Kidney (tissue), 14 donors: Measurements from ENCODE around the gene COL6A2. TPM values are rescaled to one million over a fixed set of nuclear protein-coding genes. Genes with fewer than 3 reads are reported as not detected.
A peak's percentile ranks its signal among the peaks of the same experiment; 100 is the strongest.

ENCODE experiments used
- DNase-seq, 5 donors: peaks; one replicate each; pipeline ENCODE4 v3.0.0-alpha.2; 2013 to 2020
- FAIRE-seq: peaks from 2 replicates; lab custom pipeline; 2012; peaks lifted over from hg19 to GRCh38; lab: Jason Lieb, UNC
- H3K27ac ChIP-seq, 2 donors: one replicate each; pipeline ENCODE4 v1.7.0; 2013; ENCODE audit warnings: low read depth in 2 of 2, low read length in 2 of 2, inconsistent platforms in 1 of 2
- H3K27me3 ChIP-seq: one replicate; pipeline ENCODE4 v1.7.1; 2013; ENCODE audit warnings: low read length, inconsistent platforms; ENCODE audit not compliant: control insufficient read depth, insufficient read depth
- H3K36me3 ChIP-seq, 3 donors: one replicate each; pipeline versions ENCODE4 v1.7.0 to v1.7.1; 2013; ENCODE audit warnings: low read length in 3 of 3, control low read depth in 1 of 3, inconsistent platforms in 1 of 3; ENCODE audit not compliant: insufficient read depth in 3 of 3, control insufficient read depth in 2 of 3
- H3K4me1 ChIP-seq, 3 donors: one replicate each; pipeline versions ENCODE4 v1.7.0 to v1.7.1; 2013; ENCODE audit warnings: low read length in 3 of 3, inconsistent platforms in 1 of 3, low read depth in 1 of 3; ENCODE audit not compliant: control insufficient read depth in 2 of 3, insufficient read depth in 2 of 3
- H3K4me3 ChIP-seq, 3 donors: one replicate each; pipeline versions ENCODE4 v1.7.0 to v1.8.1; 2013; ENCODE audit warnings: low read length in 3 of 3, control low read depth in 1 of 3, inconsistent platforms in 1 of 3
- H3K9ac ChIP-seq, 3 donors: one replicate each; pipeline versions ENCODE4 v1.7.0 to v1.7.1; 2013; ENCODE audit warnings: low read length in 3 of 3, control low read depth in 1 of 3, inconsistent platforms in 1 of 3
- H3K9me3 ChIP-seq, 3 donors: one replicate each; pipeline versions ENCODE4 v1.7.0 to v1.7.1; 2013; ENCODE audit warnings: low read length in 3 of 3, control low read depth in 1 of 3, inconsistent platforms in 1 of 3; ENCODE audit not compliant: control insufficient read depth in 2 of 3, insufficient read depth in 1 of 3
- intact Hi-C: fragments of 100-400 bp; cut with DNase I; formaldehyde crosslinking; loops from one replicate; pipeline ENCODE4 v1.11.1; 2022
- polyA plus RNA-seq: library from polyadenylated mRNA; stranded (reverse); fragments of 350-450 nt; fragmentation: Illumina TruSeq; extraction: RNeasy Lipid Tissue Mini Kit (QIAGEN cat#74804); gene quantifications from one replicate; pipeline ENCODE4 v1.2.3, GENCODE V29; 2014; ENCODE audit warnings: low read depth, low replicate concordance; ENCODE audit not compliant: insufficient read depth
- total RNA-seq: library from RNA; stranded (reverse); fragmentation: NEBNext Ultra II Directional; extraction: Animal tissue kit (Norgen Biotek cat#: 25700); gene quantifications from one replicate; pipeline ENCODE4 v1.2.1, GENCODE V29; 2021
- TF ChIP-seq, protein P1 (sequence below): IDR thresholded peaks from 3 replicates; pipeline ENCODE4 v1.5.1; 2012; ENCODE audit warnings: mild to moderate bottlenecking, moderate library complexity, borderline replicate concordance; ENCODE audit not compliant: insufficient read depth; ENCODE audit errors: extremely low read depth
- donor health status: control.
- donor health status: control.
- donor health status: control.
- donor health status: control.
- donor health status: control.
- donor health status: DM: yes; HTN: yes; CAD: no.
- donor health status: Normal renal cell carcinoma (clear cell type).

Gene COL6A2
- total and polyA plus RNA-seq, 2 donors from 2014 or later = 52.4 to 174 TPM

DNA sequence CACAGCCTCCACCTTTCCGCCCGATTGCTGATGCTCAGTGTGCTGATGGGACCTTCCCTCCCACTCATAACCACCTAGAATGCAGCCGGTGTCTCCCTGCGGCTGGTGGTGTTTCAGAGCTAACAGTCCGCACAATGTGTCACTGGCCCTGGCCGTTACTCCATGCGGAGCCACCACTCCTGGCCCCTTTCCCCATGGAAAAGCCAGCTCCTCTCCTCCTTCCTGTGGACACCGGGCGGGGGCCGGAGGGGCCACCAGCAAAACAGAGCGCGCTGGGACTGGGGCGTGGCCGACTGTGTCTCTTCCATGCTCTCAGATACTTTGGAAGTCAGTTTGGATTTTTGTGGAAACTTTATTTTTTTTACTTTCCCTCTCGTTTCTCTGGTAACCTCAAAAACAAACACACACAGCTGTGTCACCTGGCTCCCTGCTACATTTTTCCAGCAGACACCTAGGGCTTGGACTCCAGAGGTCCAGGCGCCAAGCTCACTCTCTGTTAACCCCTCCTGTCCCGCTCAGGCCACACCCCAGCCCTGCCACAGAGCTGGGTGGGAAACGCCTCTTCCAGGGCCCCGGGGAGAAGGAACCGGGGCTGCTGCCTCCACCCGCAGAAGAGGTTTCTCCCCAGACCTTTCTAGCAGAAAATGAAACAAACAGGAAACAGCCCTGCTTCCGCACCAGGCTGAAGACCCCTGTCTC is 32.5 kb upstream of the COL6A2 start:
- TF ChIP-seq, protein P1, sequence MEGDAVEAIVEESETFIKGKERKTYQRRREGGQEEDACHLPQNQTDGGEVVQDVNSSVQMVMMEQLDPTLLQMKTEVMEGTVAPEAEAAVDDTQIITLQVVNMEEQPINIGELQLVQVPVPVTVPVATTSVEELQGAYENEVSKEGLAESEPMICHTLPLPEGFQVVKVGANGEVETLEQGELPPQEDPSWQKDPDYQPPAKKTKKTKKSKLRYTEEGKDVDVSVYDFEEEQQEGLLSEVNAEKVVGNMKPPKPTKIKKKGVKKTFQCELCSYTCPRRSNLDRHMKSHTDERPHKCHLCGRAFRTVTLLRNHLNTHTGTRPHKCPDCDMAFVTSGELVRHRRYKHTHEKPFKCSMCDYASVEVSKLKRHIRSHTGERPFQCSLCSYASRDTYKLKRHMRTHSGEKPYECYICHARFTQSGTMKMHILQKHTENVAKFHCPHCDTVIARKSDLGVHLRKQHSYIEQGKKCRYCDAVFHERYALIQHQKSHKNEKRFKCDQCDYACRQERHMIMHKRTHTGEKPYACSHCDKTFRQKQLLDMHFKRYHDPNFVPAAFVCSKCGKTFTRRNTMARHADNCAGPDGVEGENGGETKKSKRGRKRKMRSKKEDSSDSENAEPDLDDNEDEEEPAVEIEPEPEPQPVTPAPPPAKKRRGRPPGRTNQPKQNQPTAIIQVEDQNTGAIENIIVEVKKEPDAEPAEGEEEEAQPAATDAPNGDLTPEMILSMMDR = no peak
- FAIRE-seq = no peak
- peaks cover 0 to 9% (median 2%) of the 10 kb centered on the region in 3 donors for H3K9me3 ChIP-seq
- no peak overlapping the region for H3K4me3 ChIP-seq
- H3K27ac ChIP-seq = peak overlapping the region in 1 of 2 donors; percentile 41
- no peaks in the 10 kb centered on the region for H3K36me3 ChIP-seq
- DNase-seq = peak in 4 of 5 donors; percentile 63 to 83 (median 78)
- intact Hi-C loops = no loop called here
- peaks cover 0 to 13% (median 0%) of the 10 kb centered on the region in 3 donors for H3K4me1 ChIP-seq
- no peaks in the 10 kb centered on the region for H3K27me3 ChIP-seq
- H3K9ac ChIP-seq = no peak overlapping the region

DNA sequence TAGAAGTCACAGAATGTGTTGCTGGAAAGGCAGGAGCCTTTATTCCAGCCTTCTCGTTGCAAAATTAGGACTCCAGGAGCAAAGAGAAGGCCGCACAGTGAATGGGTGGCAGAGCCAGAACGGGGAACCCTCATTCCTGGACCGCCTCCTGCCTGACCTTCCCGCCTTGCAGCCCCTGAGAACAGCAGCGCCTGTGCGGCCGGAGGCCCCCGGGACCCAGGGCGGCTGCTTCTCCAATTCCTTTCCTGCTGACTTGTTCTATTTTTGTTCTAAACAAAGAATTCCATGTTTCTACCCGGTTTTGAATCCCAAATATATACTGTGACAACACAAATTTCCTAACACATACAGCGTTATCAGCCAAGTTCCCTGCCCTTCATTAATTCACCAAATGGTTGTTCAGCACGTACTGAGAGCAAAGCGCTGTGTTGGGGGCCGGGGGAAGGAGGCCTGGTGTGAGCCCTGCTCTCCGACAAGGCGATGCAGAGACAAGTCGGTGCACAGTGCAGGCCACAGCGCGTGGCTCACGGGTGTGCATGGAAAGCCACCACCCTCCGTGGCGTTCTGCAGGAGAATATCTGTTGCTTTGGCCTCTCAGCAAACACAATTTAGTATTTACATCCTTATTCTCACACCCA is 31.9 kb upstream of the COL6A2 start:
- FAIRE-seq = no peak
- TF ChIP-seq, protein P1 = no peak
- no peak overlapping the region for H3K9ac ChIP-seq
- no peaks in the 10 kb centered on the region for H3K36me3 ChIP-seq
- peak overlapping the region in 1 of 2 donors; percentile 41 for H3K27ac ChIP-seq
- intact Hi-C loops = no loop called here
- H3K4me1 ChIP-seq = peaks cover 0 to 13% (median 0%) of the 10 kb centered on the region in 3 donors
- peaks cover 0 to 9% (median 2%) of the 10 kb centered on the region in 3 donors for H3K9me3 ChIP-seq
- H3K27me3 ChIP-seq = no peaks in the 10 kb centered on the region
- H3K4me3 ChIP-seq = no peak overlapping the region
- peak in 2 of 5 donors; percentile 22 to 54 for DNase-seq

DNA sequence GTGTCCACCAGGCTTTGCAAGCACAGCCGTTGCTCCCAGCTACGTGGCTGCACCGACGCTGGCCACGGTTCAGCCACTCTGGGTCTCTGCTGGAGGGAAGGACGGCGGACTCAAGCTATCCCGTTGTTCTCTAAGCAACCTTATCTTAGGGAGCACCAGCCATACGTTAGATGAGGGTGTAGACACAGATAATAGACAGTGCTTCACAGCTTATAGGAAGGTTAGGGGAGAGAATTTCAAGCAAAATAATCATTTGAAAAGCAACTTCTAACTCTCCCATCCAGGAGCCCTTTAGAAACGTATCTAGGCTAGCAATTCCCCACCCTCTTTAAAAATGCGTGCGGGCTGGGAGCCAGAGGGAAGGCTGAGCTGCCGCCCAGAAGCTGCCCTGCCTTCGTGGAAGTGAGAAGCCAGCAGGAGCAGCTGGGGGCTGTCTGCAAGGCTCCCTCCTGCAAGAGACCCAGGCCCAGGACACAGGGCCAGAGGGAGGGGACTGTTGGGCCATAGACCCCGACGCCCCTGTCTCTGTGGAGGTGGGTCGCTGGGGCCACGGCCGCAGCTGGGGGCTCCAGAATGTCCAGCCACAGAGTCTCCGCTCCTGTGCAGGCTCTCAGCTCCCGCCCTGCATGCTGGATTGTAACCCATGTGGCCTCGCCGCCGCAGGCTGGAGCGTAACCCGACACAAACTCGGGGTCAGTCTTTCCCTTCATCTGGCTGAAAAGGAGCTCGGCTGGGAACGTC is 31.2 kb upstream of the COL6A2 start:
- DNase-seq (peak in 4 of 5 donors; percentile 51 to 77 (median 59)), FAIRE-seq (no peak)
- H3K27ac ChIP-seq = no peak overlapping the region
- TF ChIP-seq, protein P1 = no peak
- H3K4me1 ChIP-seq = peaks cover 0 to 13% (median 0%) of the 10 kb centered on the region in 3 donors
- intact Hi-C loops = no loop called here
- no peaks in the 10 kb centered on the region for H3K36me3 ChIP-seq
- H3K27me3 ChIP-seq = no peaks in the 10 kb centered on the region
- no peak overlapping the region for H3K9ac ChIP-seq
- H3K9me3 ChIP-seq = peaks cover 0 to 4% (median 2%) of the 10 kb centered on the region in 3 donors
- H3K4me3 ChIP-seq = no peak overlapping the region
